HUES48 (cell line): ENCODE measurements around the gene RPS27L.

ENCODE experiments used
- H3K27ac ChIP-seq: one replicate; pipeline ENCODE4 v1.7.0; 2013; ENCODE audit warnings: low read depth, low read length, inconsistent platforms
- H3K27me3 ChIP-seq: 2 replicates; pipeline ENCODE4 v1.6.1; 2013; ENCODE audit warnings: mild to moderate bottlenecking, low read length; ENCODE audit not compliant: control insufficient read depth, insufficient read depth
- H3K36me3 ChIP-seq: 2 replicates; pipeline ENCODE4 v1.6.1; 2013; ENCODE audit warnings: low read length; ENCODE audit not compliant: control insufficient read depth, insufficient read depth
- H3K4me1 ChIP-seq: 2 replicates; pipeline ENCODE4 v1.6.1; 2013; ENCODE audit warnings: mild to moderate bottlenecking, low read length; ENCODE audit not compliant: control insufficient read depth, insufficient read depth
- H3K4me3 ChIP-seq: 2 replicates; pipeline ENCODE4 v1.5.1; 2013; ENCODE audit warnings: mild to moderate bottlenecking, low read depth, low read length
- H3K9ac ChIP-seq: 2 replicates; pipeline ENCODE4 v1.6.1; 2013; ENCODE audit warnings: mild to moderate bottlenecking, low read depth, low read length, moderate library complexity
- H3K9me3 ChIP-seq: 2 replicates; pipeline ENCODE4 v1.6.1; 2013; ENCODE audit warnings: low read length; ENCODE audit not compliant: control insufficient read depth, insufficient read depth

The RPS27L gene

GRCh38 chr15:63185206-63185605 lies 27.9 kb upstream of the RPS27L start:
- Histone ChIP-seq H3K9ac (no peak overlapping the region), H3K36me3 (no peaks in the 10 kb centered on the region), H3K27ac (no peak overlapping the region), H3K9me3 (no peaks in the 10 kb centered on the region), H3K4me3 (no peak overlapping the region), H3K4me1 (peaks cover 10% of the 10 kb centered on the region), H3K27me3 (no peaks in the 10 kb centered on the region)

DNA sequence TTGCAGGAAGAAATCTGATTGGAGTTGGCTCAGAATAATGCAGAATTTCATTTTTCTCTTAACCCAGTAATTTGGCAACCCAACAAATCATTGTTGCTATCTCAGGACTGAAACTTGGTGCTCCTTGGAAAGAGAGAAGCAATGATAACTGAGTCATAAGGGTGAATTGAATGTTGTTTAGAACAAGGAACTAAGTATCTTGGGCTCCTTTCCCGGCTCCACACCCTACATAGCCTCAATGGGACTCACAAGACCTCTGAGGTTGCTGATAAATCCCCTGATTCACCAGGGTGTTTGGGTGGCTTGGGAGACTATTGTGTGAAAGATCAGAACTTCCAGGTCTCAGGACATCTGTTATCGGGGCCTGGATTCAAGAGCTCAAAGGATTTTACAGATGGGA lies 24.4 kb upstream of the RPS27L start:
- Histone ChIP-seq H3K4me1 (no peaks in the 10 kb centered on the region), H3K27me3 (no peaks in the 10 kb centered on the region), H3K27ac (no peak overlapping the region), H3K9me3 (no peaks in the 10 kb centered on the region), H3K9ac (no peak overlapping the region), H3K4me3 (no peak overlapping the region), H3K36me3 (no peaks in the 10 kb centered on the region)

GRCh38 chr15:63180746-63181145 lies 23.5 kb upstream of the RPS27L start:
- Histone ChIP-seq H3K9ac (no peak overlapping the region), H3K36me3 (no peaks in the 10 kb centered on the region), H3K4me3 (no peak overlapping the region), H3K9me3 (no peaks in the 10 kb centered on the region), H3K4me1 (no peaks in the 10 kb centered on the region), H3K27ac (no peak overlapping the region), H3K27me3 (no peaks in the 10 kb centered on the region)

DNA sequence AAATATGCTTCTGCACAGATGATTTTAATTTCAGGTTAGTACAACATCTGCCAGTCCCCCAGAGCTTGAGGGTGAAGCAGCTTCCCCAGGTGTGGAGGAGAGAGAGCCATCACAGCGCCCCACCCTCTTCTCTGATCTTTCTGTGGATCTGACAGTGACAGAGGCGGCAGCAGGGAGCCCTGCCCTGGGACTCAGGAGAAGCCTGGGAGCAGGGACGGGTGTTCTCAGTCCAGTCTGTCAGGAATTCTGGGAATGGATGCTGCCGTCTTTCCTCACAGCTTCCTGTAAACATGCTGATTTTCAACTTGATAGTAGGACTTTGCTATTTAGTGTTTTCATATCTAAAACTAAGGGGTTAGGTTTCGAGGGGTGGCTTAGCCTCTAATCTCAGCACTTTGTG lies 20.8 kb upstream of the RPS27L start:
- H3K27me3 ChIP-seq: no peaks in the 10 kb centered on the region
- H3K9ac ChIP-seq: no peak overlapping the region
- H3K27ac ChIP-seq: no peak overlapping the region
- no peak overlapping the region for H3K4me3 ChIP-seq
- H3K4me1 ChIP-seq: peaks cover 4% of the 10 kb centered on the region
- no peaks in the 10 kb centered on the region for H3K36me3 ChIP-seq
- no peaks in the 10 kb centered on the region for H3K9me3 ChIP-seq

GRCh38 chr15:63176302-63176701 lies 19.0 kb upstream of the RPS27L start:
- Histone ChIP-seq H3K4me3 (no peak overlapping the region), H3K36me3 (no peaks in the 10 kb centered on the region), H3K9ac (no peak overlapping the region), H3K4me1 (peaks cover 11% of the 10 kb centered on the region), H3K9me3 (no peaks in the 10 kb centered on the region), H3K27me3 (no peaks in the 10 kb centered on the region), H3K27ac (no peak overlapping the region)

- Histone ChIP-seq H3K36me3 (no peaks in the 10 kb centered on the region), H3K4me3 (no peak overlapping the region), H3K27me3 (no peaks in the 10 kb centered on the region), H3K4me1 (peaks cover 11% of the 10 kb centered on the region), H3K27ac (no peak overlapping the region), H3K9me3 (no peaks in the 10 kb centered on the region), H3K9ac (no peak overlapping the region)
Observed at GRCh38 chr15:63172851-63173451, 15.7 kb upstream of the RPS27L start.

- Histone ChIP-seq H3K27ac (no peak overlapping the region), H3K36me3 (no peaks in the 10 kb centered on the region), H3K9me3 (no peaks in the 10 kb centered on the region), H3K9ac (no peak overlapping the region), H3K27me3 (no peaks in the 10 kb centered on the region), H3K4me1 (peaks cover 11% of the 10 kb centered on the region), H3K4me3 (no peak overlapping the region)
Observed at GRCh38 chr15:63172376-63172775, 15.1 kb upstream of the RPS27L start.

DNA sequence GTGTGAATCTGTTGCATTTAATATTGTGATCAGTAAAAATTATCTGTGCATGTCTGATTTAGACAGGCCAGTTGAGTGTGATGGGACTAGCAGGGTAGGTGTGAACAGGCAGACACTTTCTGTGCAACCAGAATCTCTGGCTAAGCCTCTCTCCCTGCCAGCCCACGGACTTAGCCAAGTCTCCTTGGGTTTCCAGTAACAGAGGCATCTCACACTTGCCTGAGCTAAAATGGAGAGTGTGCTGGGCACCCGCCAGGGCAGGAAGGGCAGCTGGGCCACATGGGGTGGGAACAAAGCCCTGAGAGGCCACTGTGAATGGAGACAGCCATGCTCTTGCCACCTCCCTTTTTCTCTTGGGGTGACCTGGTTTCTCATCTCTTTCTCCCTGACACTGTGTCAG lies 12.5 kb upstream of the RPS27L start:
- H3K4me3 ChIP-seq: no peak overlapping the region
- no peaks in the 10 kb centered on the region for H3K27me3 ChIP-seq
- H3K9me3 ChIP-seq: no peaks in the 10 kb centered on the region
- no peaks in the 10 kb centered on the region for H3K36me3 ChIP-seq
- peaks cover 14% of the 10 kb centered on the region for H3K4me1 ChIP-seq
- H3K9ac ChIP-seq: no peak overlapping the region
- no peak overlapping the region for H3K27ac ChIP-seq

- no peaks in the 10 kb centered on the region for H3K9me3 ChIP-seq
- H3K36me3 ChIP-seq: no peaks in the 10 kb centered on the region
- no peak overlapping the region for H3K4me3 ChIP-seq
- no peak overlapping the region for H3K9ac ChIP-seq
- no peaks in the 10 kb centered on the region for H3K27me3 ChIP-seq
- H3K27ac ChIP-seq: no peak overlapping the region
- H3K4me1 ChIP-seq: peaks cover 3% of the 10 kb centered on the region; the same call in 1 of the 2 replicates
Observed at GRCh38 chr15:63166219-63166618, 8.9 kb upstream of the RPS27L start.

DNA sequence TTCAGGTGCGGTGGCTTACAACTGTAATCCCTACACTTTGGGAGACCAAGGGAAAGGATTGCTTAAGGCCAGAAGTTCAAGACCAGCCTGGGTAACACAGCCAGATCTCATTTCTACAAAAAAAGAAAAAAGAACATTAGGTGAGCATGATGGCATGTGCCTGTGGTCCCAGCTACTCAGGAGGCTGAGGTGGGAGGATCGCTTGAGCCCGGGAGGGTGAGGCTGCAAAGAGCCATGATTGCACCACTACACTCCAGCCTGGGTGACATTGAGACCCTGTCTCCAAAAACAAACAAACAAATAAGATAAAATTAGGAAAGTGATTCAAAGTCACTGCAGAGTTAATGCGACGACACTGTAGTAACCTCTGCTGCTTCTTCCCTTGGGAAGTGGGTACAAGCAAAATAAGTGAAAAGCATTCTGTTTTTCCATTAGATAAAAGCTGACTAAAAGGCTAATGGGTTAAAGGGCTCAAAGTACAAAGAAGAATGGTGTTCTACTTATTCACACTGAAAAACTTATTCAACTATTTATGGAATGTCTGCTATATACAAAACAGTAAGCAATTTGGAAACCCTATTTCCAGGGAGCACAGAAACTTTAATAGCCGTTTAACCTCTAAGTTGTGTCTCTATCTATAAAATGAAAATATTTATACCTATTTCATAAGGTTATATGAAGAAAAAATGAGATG lies 8.0 kb upstream of the RPS27L start:
- no peak overlapping the region for H3K27ac ChIP-seq
- H3K4me1 ChIP-seq: peaks cover 3% of the 10 kb centered on the region; the same call in 1 of the 2 replicates
- H3K9ac ChIP-seq: no peak overlapping the region
- no peaks in the 10 kb centered on the region for H3K27me3 ChIP-seq
- no peaks in the 10 kb centered on the region for H3K9me3 ChIP-seq
- no peaks in the 10 kb centered on the region for H3K36me3 ChIP-seq
- no peak overlapping the region for H3K4me3 ChIP-seq

DNA sequence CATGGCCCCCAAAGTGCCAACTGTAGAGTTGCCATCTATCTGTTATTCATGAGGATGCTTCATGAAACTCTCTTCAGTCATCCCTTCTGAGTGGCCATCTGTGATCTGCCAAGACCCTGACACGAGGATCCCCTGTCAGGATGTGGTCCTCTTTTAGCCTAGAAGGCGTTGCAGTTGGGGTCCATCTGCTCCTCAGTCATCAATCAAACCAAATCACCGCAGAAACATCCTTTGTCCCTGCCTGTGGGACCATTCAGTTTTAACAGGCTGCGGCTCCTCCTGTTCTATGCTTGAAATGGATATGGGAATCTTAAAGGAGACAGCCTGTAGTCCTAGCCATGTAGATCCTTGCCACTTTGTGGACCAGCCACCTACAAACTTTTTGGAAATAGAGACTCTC lies 5.9 kb upstream of the RPS27L start:
- H3K27ac ChIP-seq: no peak overlapping the region
- peaks cover 3% of the 10 kb centered on the region; the same call in 1 of the 2 replicates for H3K4me1 ChIP-seq
- no peaks in the 10 kb centered on the region for H3K9me3 ChIP-seq
- H3K27me3 ChIP-seq: no peaks in the 10 kb centered on the region
- no peak overlapping the region for H3K4me3 ChIP-seq
- no peaks in the 10 kb centered on the region for H3K36me3 ChIP-seq
- H3K9ac ChIP-seq: no peak overlapping the region
